Smooth muscle cell (in vitro differentiated cells): ENCODE results near the gene CERK. TPM values are rescaled to one million over a fixed set of nuclear protein-coding genes. Genes with fewer than 3 reads are reported as not detected.

Experiments
- DNase-seq: peaks from one replicate; lab custom pipeline; 2025; ENCODE audit not compliant: unreplicated experiment; lab: John Stamatoyannopoulos, UW
- H2AFZ ChIP-seq: fragments of 200-600 bp; sonication (generic); 2 replicates; pipeline ENCODE4 v1.6.0; 2016; ENCODE audit warnings: antibody characterized with exemption, low read depth, mild to moderate bottlenecking
- H3F3A ChIP-seq: fragments of 200-600 bp; sonication (generic); 2 replicates; pipeline ENCODE4 v1.6.0; 2017; ENCODE audit warnings: antibody characterized with exemption, low read depth
- H3K27ac ChIP-seq: fragments of 200-600 bp; sonication (generic); 2 replicates; pipeline ENCODE4 v1.5.1; 2016; ENCODE audit warnings: low read depth, mild to moderate bottlenecking
- H3K27me3 ChIP-seq: fragments of 200-600 bp; sonication (generic); 2 replicates; pipeline ENCODE4 v1.6.1; 2016; ENCODE audit warnings: low read depth, mild to moderate bottlenecking
- H3K36me3 ChIP-seq: fragments of 200-600 bp; sonication (generic); 2 replicates; pipeline ENCODE4 v1.5.1; 2016; ENCODE audit warnings: low read depth
- H3K4me1 ChIP-seq: fragments of 200-600 bp; sonication (generic); 2 replicates; pipeline ENCODE4 v1.5.1; 2016; ENCODE audit warnings: low read depth
- H3K4me2 ChIP-seq: fragments of 200-600 bp; sonication (generic); 2 replicates; pipeline ENCODE4 v1.6.0; 2016; ENCODE audit warnings: mild to moderate bottlenecking
- H3K4me3 ChIP-seq: fragments of 200-600 bp; sonication (generic); 2 replicates; pipeline ENCODE4 v1.5.1; 2016; ENCODE audit warnings: mild to moderate bottlenecking
- H3K79me2 ChIP-seq: fragments of 200-600 bp; sonication (generic); 2 replicates; pipeline ENCODE4 v1.6.0; 2016; ENCODE audit warnings: low read depth, mild to moderate bottlenecking
- H3K9ac ChIP-seq: fragments of 200-600 bp; sonication (generic); 2 replicates; pipeline ENCODE4 v1.6.0; 2016; ENCODE audit warnings: low read depth
- H3K9me3 ChIP-seq: fragments of 200-600 bp; sonication (generic); replicated peaks from 2 replicates; pipeline ENCODE4 v1.5.1; 2016; ENCODE audit warnings: low read depth
- H4K20me1 ChIP-seq: fragments of 200-600 bp; sonication (generic); 2 replicates; pipeline ENCODE4 v1.6.0; 2016; ENCODE audit warnings: low read depth
- CTCF ChIP-seq: fragments of 200-600 bp; sonication (generic); IDR thresholded peaks from 2 replicates; pipeline ENCODE4 v1.5.1; 2017; ENCODE audit warnings: borderline replicate concordance, mild to moderate bottlenecking, antibody characterized with exemption; ENCODE audit not compliant: insufficient read depth, poor library complexity, severe bottlenecking
- WGBS: methylation state at CpG from one replicate; pipeline ENCODE4 v1.1.7; 2016; ENCODE audit warnings: low lambda C conversion rate; 5-methylcytosine and 5-hydroxymethylcytosine counted together
- polyA plus RNA-seq: library from polyadenylated mRNA; unstranded; fragments of >200 nt; fragmentation: Nextera tagmentation; extraction: Ambion mirVana; gene quantifications from 2 replicates; pipeline ENCODE4 v1.2.1, GENCODE V29; 2016
- total RNA-seq: library from RNA; depleted of rRNA; stranded (reverse); fragments of >200 nt; gene quantifications from 2 replicates; pipeline ENCODE4 v1.2.3, GENCODE V29; 2014

Gene CERK
- total and polyA plus RNA-seq, 2 experiments from 2014 or later: 25.4 to 25.6 TPM

GRCh38 chr22:46712288-46712687 is 25.8 kb downstream of the CERK start:
- Histone ChIP-seq H3K27me3 (no peaks in the 10 kb centered on the region), H3K79me2 (no peaks in the 10 kb centered on the region), H3K9me3 (no peaks in the 10 kb centered on the region), H3K4me3 (no peak overlapping the region), H3F3A (no peaks in the 10 kb centered on the region), H3K4me2 (no peak overlapping the region), H3K9ac (no peak overlapping the region), H3K36me3 (peaks cover 15% of the 10 kb centered on the region), H4K20me1 (peaks cover 20% of the 10 kb centered on the region), H2AFZ (no peak overlapping the region), H3K4me1 (no peaks in the 10 kb centered on the region), H3K27ac (no peak overlapping the region)
- 96% methylated on average over 8 of the region's 8 CpGs for WGBS
- TF ChIP-seq CTCF: no peak
- no peak for DNase-seq

GRCh38 chr22:46710806-46711205 is 27.2 kb downstream of the CERK start:
- Histone ChIP-seq H2AFZ (no peak overlapping the region), H3K4me2 (no peak overlapping the region), H3K27me3 (no peaks in the 10 kb centered on the region), H3K4me3 (no peak overlapping the region), H3K9ac (no peak overlapping the region), H3K79me2 (no peaks in the 10 kb centered on the region), H4K20me1 (peaks cover 28% of the 10 kb centered on the region), H3K36me3 (peaks cover 15% of the 10 kb centered on the region), H3K4me1 (no peaks in the 10 kb centered on the region), H3F3A (no peaks in the 10 kb centered on the region), H3K27ac (peak overlapping the region; percentile 42), H3K9me3 (no peaks in the 10 kb centered on the region)
- TF ChIP-seq CTCF: no peak
- 71% methylated on average over 11 of the region's 11 CpGs for WGBS
- DNase-seq: no peak

- Histone ChIP-seq H3K27ac (no peak overlapping the region), H3K4me3 (no peak overlapping the region), H3K27me3 (no peaks in the 10 kb centered on the region), H3K4me2 (no peak overlapping the region), H3K9me3 (no peaks in the 10 kb centered on the region), H3K9ac (no peak overlapping the region), H3K36me3 (peaks cover 15% of the 10 kb centered on the region), H2AFZ (no peak overlapping the region), H3K4me1 (no peaks in the 10 kb centered on the region), H3F3A (no peaks in the 10 kb centered on the region), H3K79me2 (no peaks in the 10 kb centered on the region), H4K20me1 (peaks cover 24% of the 10 kb centered on the region)
- DNase-seq: no peak
- no peak for TF ChIP-seq CTCF
- 98% methylated on average over 17 of the region's 17 CpGs for WGBS
These were observed 29.2 kb downstream of the CERK start for GRCh38 chr22:46708766-46709330.

- no peak for TF ChIP-seq CTCF
- Histone ChIP-seq H4K20me1 (peaks cover 20% of the 10 kb centered on the region), H3K9ac (no peak overlapping the region), H3K9me3 (no peaks in the 10 kb centered on the region), H3K27me3 (no peaks in the 10 kb centered on the region), H3K4me2 (no peak overlapping the region), H3K27ac (no peak overlapping the region), H3K36me3 (peaks cover 15% of the 10 kb centered on the region), H3K4me3 (no peak overlapping the region), H3K4me1 (no peaks in the 10 kb centered on the region), H2AFZ (no peak overlapping the region), H3K79me2 (no peaks in the 10 kb centered on the region), H3F3A (no peaks in the 10 kb centered on the region)
- no peak for DNase-seq
- WGBS: 95% methylated on average over 32 of the region's 32 CpGs
These were observed 30.1 kb downstream of the CERK start for GRCh38 chr22:46707827-46708570.
